Fibroblast of skin of right biceps (primary cell): ENCODE data around the gene TNFRSF8.

ENCODE experiments used
- DNase-seq: peaks from one replicate; pipeline ENCODE4 v3.0.0-alpha.2; 2013

TNFRSF8 gene

GRCh38 chr1:12162459-12163137 lies 99.5 kb downstream of the TNFRSF8 start:
- DNase-seq = no peak

DNA sequence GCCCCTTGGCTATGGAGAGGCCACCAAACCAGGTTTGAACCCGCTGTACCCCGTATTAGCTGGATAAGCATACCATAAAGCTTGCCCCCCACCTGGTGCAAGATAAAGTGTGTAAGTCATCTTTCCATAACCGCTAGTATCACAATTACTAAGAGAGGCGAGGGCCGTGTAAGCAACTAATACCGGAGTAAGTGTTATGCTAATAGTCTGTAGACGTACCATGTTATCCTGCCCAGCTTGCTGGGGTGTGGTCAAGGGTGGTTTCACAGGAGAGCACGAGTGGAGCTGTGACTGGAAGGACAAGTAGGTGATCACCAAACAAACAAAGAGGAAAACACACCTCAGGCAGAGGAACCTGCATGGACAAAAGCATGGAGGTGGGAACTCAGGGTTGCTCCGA lies 100.1 kb downstream of the TNFRSF8 start:
- no peak for DNase-seq

GRCh38 chr1:12164210-12164609 lies 101.1 kb downstream of the TNFRSF8 start:
- no peak for DNase-seq

GRCh38 chr1:12165342-12165741 lies 102.2 kb downstream of the TNFRSF8 start:
- DNase-seq = no peak

GRCh38 chr1:12166834-12167492 lies 103.9 kb downstream of the TNFRSF8 start, which contains the start of gene TNFRSF1B:
TSS of gene TNFRSF1B (plus strand) at chr1:12166991. CDS start at chr1:12167092, 101 bp downstream.
- DNase-seq = peak; percentile 22

- no peak for DNase-seq
Observed at GRCh38 chr1:12167493-12168429, 104.7 kb downstream of the TNFRSF8 start.

- DNase-seq = no peak
Observed at GRCh38 chr1:12168451-12169160, 105.5 kb downstream of the TNFRSF8 start.

- no peak for DNase-seq
Observed at GRCh38 chr1:12169442-12170135, 106.5 kb downstream of the TNFRSF8 start.

DNA sequence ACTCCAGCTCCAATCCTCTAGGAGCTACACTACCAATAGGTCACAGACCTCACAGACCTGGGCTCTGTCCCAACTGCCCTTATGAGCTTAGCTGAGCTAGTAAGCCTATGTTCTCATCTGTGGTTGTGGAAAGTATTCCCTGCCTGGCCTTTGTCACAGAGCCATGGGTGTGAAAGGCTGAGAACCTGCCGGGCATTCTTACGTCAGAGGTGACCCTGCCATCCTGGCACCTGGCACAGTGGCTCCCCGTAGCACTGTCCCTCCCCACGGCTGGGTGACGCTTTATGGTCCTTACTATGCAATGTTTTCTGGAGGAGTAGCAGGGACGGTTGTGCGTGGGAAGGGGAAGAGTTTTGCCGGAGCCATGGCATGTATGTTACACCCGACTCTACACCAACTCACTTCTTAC lies 107.2 kb downstream of the TNFRSF8 start:
- no peak for DNase-seq

DNA sequence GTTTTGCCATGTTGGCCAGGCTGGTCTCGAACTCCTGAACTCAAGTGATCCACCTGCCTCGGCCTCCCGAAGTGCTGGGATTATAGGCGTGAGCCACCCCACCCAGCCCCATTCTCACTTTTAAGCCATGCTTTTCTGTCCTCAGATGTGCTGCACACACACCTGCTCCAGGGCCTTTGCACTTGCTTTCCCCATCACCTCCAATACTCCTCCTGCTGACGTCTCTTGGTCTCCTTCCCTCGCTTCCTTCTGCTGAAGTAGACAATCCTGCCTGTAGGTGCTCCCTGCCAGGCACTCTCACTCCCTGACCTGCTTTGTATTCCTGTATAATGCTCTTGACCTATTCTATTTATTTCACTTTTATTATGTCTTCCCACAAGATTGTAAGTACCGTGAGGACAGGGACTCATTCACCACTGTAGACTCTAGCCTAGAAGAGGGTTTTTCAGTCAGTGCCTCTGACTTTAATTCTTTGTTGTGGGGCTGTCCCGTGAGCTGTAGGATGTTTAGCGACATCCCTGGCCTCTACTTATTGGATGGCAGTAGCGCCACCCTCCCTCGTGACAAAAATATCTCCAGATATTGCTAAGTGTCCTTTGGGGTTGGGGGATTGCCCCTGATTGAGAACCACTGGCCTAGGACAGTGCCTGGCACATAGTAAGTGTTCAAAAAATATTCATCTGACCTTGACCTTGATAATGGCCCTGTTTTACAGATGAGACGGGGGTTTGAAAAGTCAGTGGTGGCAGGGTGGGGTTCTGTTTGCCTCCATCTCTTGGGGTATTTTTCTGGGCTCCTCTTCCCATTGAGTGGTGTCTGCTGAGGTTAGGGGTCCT lies 108.3 kb downstream of the TNFRSF8 start:
- no peak for DNase-seq

DNA sequence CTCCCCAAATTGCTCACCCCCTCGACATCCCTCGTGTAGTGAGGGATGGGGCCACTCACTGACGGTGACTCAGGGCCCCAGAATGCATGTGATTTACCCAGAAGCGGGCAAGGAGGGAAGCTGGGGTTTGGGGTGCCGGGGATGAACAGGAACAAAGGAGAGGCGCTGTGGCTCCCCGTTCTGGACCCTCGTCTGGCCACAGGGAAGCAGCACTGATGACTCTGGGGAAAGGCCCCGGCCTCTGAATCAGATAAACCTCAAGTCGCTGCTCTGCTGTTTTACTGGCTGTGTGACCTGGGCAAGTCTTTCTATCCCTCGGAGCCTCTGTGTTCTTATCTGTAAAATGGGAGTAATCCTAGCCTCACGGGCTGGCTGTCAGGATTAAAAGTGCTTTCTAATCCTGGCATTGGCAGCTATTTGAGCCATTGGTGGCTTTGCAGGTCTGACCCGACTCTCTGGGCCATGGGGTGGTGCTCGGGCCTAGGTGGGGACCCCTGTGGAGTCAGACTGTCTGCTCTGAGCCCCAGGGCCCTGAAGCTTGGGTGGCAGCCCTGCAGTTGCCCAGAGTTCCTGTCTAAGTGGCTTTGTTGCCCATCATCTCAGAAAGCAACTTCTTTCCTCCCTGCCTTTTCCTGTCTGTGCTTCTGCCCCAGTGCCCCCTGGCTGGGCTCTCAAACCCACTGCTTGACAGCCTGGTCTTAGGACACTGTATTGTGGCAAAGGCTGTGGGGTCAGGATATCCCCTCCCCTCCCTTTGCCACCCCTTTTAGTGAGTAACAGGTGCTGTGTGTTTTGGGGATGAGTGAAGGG lies 109.1 kb downstream of the TNFRSF8 start:
- no peak for DNase-seq

- no peak for DNase-seq
Observed at GRCh38 chr1:12173041-12173509, 110.0 kb downstream of the TNFRSF8 start.

DNA sequence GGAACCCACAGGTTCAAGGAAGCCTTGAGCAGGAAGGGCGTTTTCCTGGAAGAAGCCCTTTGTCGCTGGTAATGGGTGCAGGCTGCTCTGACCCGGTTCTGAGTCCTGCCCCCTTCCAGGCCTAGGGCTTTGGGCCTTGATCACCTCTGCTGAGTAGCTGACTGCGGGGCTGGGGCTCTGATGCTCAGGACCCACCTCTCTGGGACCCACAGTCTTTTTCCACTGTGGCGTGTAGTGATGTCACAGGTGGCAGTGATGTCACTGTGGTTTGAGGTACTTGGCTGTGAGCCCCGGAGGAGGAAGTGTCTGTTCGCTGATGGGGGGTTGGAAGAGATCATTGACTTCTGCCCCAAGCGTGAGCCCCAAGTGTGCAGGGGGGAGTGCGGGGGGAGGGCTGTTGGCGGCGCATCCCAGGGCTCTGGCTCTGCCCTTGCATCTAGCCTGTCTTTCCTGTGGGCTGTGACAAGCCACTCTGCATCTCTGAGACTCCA lies 110.6 kb downstream of the TNFRSF8 start:
- peak; percentile 30 for DNase-seq

DNA sequence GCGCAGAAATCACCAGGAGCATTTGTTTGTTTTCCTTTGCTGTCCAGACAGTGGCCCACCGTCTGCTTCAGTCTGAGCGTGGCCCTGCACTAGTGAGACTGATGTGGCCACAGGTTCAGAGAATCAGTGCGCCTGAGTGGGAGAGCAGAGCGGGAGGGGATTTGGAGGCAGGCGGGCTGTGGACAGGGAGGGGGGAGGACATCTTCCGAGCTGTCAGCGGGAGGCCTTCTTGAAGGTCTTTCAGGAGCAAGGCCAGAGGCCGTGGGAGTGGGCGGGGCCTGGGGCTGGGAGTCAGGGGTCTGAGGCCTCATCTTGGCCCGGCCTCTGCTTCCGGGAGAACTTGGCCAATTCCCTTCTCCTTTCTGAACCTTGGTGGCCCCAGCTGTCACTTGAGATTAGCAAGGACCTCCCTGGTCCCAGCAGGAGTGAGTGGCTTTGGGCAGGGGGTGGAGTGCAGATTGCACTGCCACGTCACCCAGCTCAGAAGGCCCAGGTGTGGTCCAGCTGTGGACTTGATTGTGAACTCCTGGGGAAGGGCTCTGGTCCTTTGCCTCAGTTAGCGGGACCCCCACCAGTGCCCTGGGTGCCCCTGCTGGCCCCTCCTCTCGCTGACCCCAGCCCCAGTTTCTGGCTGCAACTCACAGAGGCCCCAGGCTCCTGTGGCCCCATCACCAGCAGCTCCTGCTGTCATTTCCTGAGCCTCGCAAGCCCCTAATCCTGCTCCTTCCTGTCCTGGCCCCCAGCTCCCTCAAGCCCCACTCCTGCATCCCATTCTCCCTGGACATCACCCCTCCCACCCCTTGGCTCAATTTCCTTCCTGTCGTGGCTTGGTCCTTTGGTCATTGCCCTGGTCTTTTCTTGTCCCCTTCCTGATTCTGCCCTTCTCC lies 112.1 kb downstream of the TNFRSF8 start:
- no peak for DNase-seq

- DNase-seq = no peak
Observed at GRCh38 chr1:12176298-12177118, 113.4 kb downstream of the TNFRSF8 start.

- DNase-seq = no peak
Observed at GRCh38 chr1:12177156-12177998, 114.3 kb downstream of the TNFRSF8 start.

GRCh38 chr1:12177999-12178441 lies 114.9 kb downstream of the TNFRSF8 start:
- peak; percentile 88 for DNase-seq
